ENCODE measurements around the gene IFT25.

DNA sequence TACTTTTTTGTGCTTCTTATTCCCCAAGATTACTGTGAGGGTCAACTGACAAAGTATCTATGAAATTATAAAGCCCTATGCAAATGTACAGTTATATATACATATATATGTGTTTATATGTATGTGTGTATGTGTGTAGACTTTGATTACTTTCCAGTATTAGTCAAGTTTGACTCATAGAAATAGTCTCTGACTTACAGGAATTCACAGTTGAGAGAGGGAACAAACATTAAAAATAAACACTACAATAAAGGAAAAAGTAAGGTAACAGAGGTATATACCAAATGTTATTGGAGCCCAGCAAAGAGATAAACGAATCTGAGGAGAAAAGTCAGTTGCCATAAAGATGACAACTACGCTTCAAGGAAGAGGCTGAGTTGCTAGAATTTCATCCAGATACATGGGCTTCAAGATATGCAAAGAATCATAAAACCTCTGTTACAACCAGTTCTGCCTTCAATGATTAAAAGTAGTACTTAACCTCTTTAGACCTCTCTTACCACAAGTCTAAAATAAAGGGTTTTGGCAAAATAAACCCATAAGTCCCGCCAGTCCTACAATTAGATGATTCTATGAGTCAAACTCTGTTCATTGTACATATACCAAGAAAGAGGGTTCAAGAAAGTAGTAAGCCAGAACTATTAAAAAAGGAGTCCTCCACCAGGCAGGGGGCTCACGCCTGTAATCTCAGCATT, 7.2 kb downstream of the IFT25 start:
- TF ChIP-seq GATA2 (IDR thresholded peaks at IDR 0.05; ENCODE audit: low read depth, low read length) (no peak), GATA3 (IDR thresholded peaks at IDR 0.05; ENCODE audit: low read depth, low read length) (no peak)
